Adrenal gland (tissue), 12 donors: Measurements from ENCODE around the gene SPG11. TPM values are rescaled to one million over a fixed set of nuclear protein-coding genes. Genes with fewer than 3 reads are reported as not detected.

ENCODE experiments used
- DNase-seq, 7 donors: peaks; one replicate each; pipeline ENCODE4 v3.0.0-alpha.2; 2019 to 2020
- H3K27ac ChIP-seq, 5 donors: fragments of 200-600 bp; sonication (generic) in 4 of 5; 1 replicate in 3 of 5; 2 replicates in 2 of 5; pipeline versions ENCODE4 v1.5.1 to v1.8.0; 2016 to 2020; ENCODE audit warnings: mild to moderate bottlenecking in 1 of 5
- H3K27me3 ChIP-seq: fragments of 200-600 bp; 2 replicates; pipeline ENCODE4 v1.8.0; 2021
- H3K36me3 ChIP-seq, 2 donors: fragments of 200-600 bp; replicated peaks in 1 of 2; 1 replicate in 1 of 2; 2 replicates in 1 of 2; pipeline versions ENCODE4 v1.5.1 to v1.8.0; 2018 to 2022
- H3K4me1 ChIP-seq, 2 donors: fragments of 200-600 bp; replicated peaks in 1 of 2; 1 replicate in 1 of 2; 2 replicates in 1 of 2; pipeline versions ENCODE4 v1.5.1 to v1.8.0; 2018 to 2021
- H3K4me3 ChIP-seq, 4 donors: fragments of 200-600 bp; sonication (generic) in 3 of 4; one replicate each; pipeline ENCODE4 v1.5.1; 2016 to 2018
- H3K9me3 ChIP-seq, 3 donors: fragments of 200-600 bp; sonication (generic) in 1 of 3; replicated peaks in 1 of 3; 1 replicate in 2 of 3; 2 replicates in 1 of 3; pipeline versions ENCODE4 v1.5.1 to v1.8.0; 2016 to 2021
- CTCF ChIP-seq, 6 experiments: fragments of 450-650 bp in 4 of 6; fragments of 200-600 bp in 2 of 6; sonication (generic) in 1 of 6; IDR thresholded peaks; 1 replicate in 5 of 6; 2 replicates in 1 of 6; pipeline versions ENCODE4 v1.5.1 to v1.8.0; 2016 to 2021; ENCODE audit warnings: antibody characterized with exemption in 6 of 6, mild to moderate bottlenecking in 2 of 6, moderate library complexity in 1 of 6
- POLR2A ChIP-seq, 2 donors: fragments of 450-650 bp; IDR thresholded peaks; one replicate each; pipeline ENCODE4 v1.6.1; 2017; ENCODE audit warnings: antibody characterized with exemption in 2 of 2, mild to moderate bottlenecking in 2 of 2, moderate library complexity in 1 of 2
- WGBS, 4 donors: extraction: QIAGEN DNeasy Blood & Tissue Kit in 2 of 4; methylation state at CpG; one replicate each; pipeline versions ENCODE4 v1.1.5 to v1.1.7; 2013 to 2017; 5-methylcytosine and 5-hydroxymethylcytosine counted together
- intact Hi-C, 2 donors: fragments of 100-400 bp; cut with DNase I; formaldehyde crosslinking; loops; one replicate each; pipeline versions ENCODE4 v1.14.1 to v1.15.0; 2022 to 2023
- polyA plus RNA-seq, 3 donors: library from polyadenylated mRNA; stranded (reverse); fragments of 200-250 nt in 2 of 3; fragments of 350-450 nt in 1 of 3; fragmentation: Illumina TruSeq in 1 of 3; extraction: RNeasy Lipid Tissue Mini Kit (QIAGEN cat#74804) in 1 of 3; gene quantifications; one replicate each; pipeline ENCODE4 v1.2.3, GENCODE V29; 2013 to 2014
- total RNA-seq, 9 donors: library from RNA; depleted of rRNA in 4 of 9; stranded (reverse); fragments of >200 nt in 4 of 9; fragments of 120-200 nt in 1 of 9; fragmentation: NEBNext Ultra II Directional in 1 of 9; extraction: Animal tissue kit (Norgen Biotek cat#: 25700) in 1 of 9; gene quantifications; one replicate each; pipeline versions ENCODE4 v1.1.0 to v1.2.4, GENCODE V29; 2013 to 2023
- donor health status: healthy with polysubstance abuse.
- donor health status: Bipolar disorder and iron deficiency.
- donor health status: DM: yes; HTN: yes; CAD: no.
- donor health status: DM: no; HTN: no; CAD: no.
- donor health status: DM: no; HTN: no; CAD: no.
- donor health status: DM: yes; HTN: yes; CAD: no.

SPG11 gene
- total and polyA plus RNA-seq, 12 donors, result 43.0 to 122 (median 74.0) TPM

GRCh38 chr15:44668921-44669320 lies 5.5 kb upstream of the SPG11 start:
- intact Hi-C loops, result loop anchor here (5.0 to 10.0 kb wide), 3 partner anchors 38 to 68 kb away; partner anchors contain the start of gene TRIM69 (in 2 of the 2)
- Histone ChIP-seq H3K4me1 (no peaks in the 10 kb centered on the region), H3K36me3 (no peaks in the 10 kb centered on the region), H3K27me3 (no peaks in the 10 kb centered on the region), H3K4me3 (no peak overlapping the region), H3K9me3 (no peaks in the 10 kb centered on the region), H3K27ac (no peak overlapping the region)
- 59 to 83% (median 63%) methylated on average over 2 of the region's 2 CpGs for WGBS, 4 donors
- DNase-seq, result no peak
- TF ChIP-seq CTCF (IDR thresholded peaks at IDR 0.05), result no peak
- no peak for TF ChIP-seq POLR2A (IDR thresholded peaks at IDR 0.05)

GRCh38 chr15:44667039-44667360 lies 3.5 kb upstream of the SPG11 start:
- no peak for DNase-seq
- WGBS, 4 donors, result 65 to 68% (median 67%) methylated on average over 3 of the region's 3 CpGs
- intact Hi-C loops, result loop anchor here (5.0 to 10.0 kb wide), 3 partner anchors 40 to 70 kb away; partner anchors contain the start of gene TRIM69 (in 2 of the 2)
- peaks cover 6 to 8% of the 10 kb centered on the region in 2 donors for H3K4me1 ChIP-seq
- no peaks in the 10 kb centered on the region for H3K36me3 ChIP-seq
- no peak for TF ChIP-seq CTCF (IDR thresholded peaks at IDR 0.05)
- no peak for TF ChIP-seq POLR2A (IDR thresholded peaks at IDR 0.05)
- no peaks in the 10 kb centered on the region for H3K9me3 ChIP-seq
- H3K27ac ChIP-seq, result no peak overlapping the region
- H3K27me3 ChIP-seq, result no peaks in the 10 kb centered on the region
- no peak overlapping the region for H3K4me3 ChIP-seq

GRCh38 chr15:44666210-44667038 lies 3.0 kb upstream of the SPG11 start:
- H3K9me3 ChIP-seq, result no peaks in the 10 kb centered on the region
- no peak overlapping the region for H3K4me3 ChIP-seq
- WGBS, 4 donors, result 53 to 62% (median 56%) methylated on average over 5 of the region's 5 CpGs

More at GRCh38 chr15:44666210-44667038, 3.0 kb upstream of the SPG11 start:
- intact Hi-C loops, result loop anchor here (5.0 to 10.0 kb wide), 3 partner anchors 41 to 71 kb away; partner anchors contain the start of gene TRIM69 (in 2 of the 2)
- Histone ChIP-seq H3K36me3 (no peaks in the 10 kb centered on the region), H3K4me1 (peaks cover 9 to 13% of the 10 kb centered on the region in 2 donors), H3K27ac (no peak overlapping the region), H3K27me3 (no peaks in the 10 kb centered on the region)
- no peak for DNase-seq
- TF ChIP-seq CTCF (IDR thresholded peaks at IDR 0.05), result no peak
- TF ChIP-seq POLR2A (IDR thresholded peaks at IDR 0.05), result no peak
